GM12875 (cell line): ENCODE data around the gene TRIM27.

Experiments
- H3K4me3 ChIP-seq: one replicate; pipeline ENCODE4 v1.5.1; 2011; ENCODE audit warnings: low read depth, low read length, control low read depth
- TF ChIP-seq, protein P1 (sequence below): IDR thresholded peaks from 2 replicates; pipeline ENCODE4 v1.5.1; 2011; ENCODE audit warnings: low read depth, mild to moderate bottlenecking, control low read depth, inconsistent platforms, low read length, moderate library complexity, borderline replicate concordance; ENCODE audit not compliant: insufficient read depth

The TRIM27 gene

DNA sequence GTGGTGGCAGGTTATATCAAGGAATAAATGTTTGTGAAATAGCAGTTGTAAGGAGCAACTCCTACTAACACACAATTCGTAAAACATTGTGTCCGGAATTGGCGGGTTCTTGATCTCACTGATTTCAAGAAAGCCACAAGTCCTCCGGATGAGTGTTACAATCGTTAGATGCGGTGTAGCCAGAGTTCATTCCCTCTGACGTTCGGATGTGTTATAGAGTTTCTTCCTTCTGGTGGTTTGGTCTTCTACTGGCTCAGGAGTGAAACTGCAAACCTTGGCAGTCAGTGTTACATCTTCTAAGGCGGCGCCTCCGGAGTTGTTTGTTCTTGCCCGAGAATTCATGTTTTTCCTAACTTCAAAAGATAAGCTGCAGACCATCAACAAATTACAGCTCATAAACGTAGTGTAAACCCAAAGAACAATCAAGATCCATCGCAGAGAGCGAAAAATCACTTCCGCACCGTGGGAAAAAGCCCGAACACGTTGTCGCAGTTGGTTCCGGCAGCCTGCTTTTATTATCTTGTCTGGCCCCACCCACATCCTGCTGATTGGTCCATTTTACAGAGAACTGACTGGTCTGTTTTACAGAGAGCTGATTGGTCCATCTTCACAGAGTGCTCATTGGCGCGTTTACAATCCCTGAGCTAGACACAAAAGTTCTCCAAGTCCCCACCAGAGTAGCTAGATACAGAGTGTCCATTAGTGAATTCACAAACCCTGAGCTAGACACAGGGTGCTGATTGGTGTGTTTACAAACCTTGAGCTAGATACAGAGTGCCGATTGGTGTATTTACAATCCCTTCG is 58.2 kb downstream of the TRIM27 start:
- TF ChIP-seq, protein P1, sequence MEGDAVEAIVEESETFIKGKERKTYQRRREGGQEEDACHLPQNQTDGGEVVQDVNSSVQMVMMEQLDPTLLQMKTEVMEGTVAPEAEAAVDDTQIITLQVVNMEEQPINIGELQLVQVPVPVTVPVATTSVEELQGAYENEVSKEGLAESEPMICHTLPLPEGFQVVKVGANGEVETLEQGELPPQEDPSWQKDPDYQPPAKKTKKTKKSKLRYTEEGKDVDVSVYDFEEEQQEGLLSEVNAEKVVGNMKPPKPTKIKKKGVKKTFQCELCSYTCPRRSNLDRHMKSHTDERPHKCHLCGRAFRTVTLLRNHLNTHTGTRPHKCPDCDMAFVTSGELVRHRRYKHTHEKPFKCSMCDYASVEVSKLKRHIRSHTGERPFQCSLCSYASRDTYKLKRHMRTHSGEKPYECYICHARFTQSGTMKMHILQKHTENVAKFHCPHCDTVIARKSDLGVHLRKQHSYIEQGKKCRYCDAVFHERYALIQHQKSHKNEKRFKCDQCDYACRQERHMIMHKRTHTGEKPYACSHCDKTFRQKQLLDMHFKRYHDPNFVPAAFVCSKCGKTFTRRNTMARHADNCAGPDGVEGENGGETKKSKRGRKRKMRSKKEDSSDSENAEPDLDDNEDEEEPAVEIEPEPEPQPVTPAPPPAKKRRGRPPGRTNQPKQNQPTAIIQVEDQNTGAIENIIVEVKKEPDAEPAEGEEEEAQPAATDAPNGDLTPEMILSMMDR, result no peak
- no peak overlapping the region for H3K4me3 ChIP-seq

DNA sequence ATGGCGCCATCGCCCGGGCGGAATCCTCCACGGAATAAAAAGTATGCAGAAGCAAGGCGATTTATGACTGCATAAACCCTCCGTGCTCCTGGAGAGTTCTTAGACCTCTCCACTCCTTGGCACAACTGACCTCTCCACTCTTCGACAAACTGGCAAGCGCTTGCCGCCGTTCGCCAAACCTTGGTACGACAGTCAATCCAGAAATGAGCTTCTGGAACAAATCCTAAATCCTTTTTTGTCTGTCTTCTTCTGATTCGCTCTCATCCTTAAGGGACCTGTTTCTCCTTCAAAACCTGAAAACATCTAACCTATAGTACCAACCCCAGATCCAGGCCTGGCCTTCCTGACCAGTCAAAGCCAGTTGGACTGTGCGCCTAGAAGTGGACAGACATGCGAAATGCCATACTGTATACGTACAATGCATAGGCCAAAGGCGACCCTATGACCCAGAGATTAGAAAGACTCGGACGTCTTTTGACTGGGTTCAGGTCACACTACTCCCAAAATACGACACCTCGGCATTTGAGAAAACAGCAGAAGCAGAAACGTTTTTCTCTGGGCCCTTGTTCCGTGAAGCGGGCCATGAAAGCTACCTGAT is 59.4 kb downstream of the TRIM27 start:
- TF ChIP-seq, protein P1, result no peak
- H3K4me3 ChIP-seq, result peak overlapping the region; percentile 58

DNA sequence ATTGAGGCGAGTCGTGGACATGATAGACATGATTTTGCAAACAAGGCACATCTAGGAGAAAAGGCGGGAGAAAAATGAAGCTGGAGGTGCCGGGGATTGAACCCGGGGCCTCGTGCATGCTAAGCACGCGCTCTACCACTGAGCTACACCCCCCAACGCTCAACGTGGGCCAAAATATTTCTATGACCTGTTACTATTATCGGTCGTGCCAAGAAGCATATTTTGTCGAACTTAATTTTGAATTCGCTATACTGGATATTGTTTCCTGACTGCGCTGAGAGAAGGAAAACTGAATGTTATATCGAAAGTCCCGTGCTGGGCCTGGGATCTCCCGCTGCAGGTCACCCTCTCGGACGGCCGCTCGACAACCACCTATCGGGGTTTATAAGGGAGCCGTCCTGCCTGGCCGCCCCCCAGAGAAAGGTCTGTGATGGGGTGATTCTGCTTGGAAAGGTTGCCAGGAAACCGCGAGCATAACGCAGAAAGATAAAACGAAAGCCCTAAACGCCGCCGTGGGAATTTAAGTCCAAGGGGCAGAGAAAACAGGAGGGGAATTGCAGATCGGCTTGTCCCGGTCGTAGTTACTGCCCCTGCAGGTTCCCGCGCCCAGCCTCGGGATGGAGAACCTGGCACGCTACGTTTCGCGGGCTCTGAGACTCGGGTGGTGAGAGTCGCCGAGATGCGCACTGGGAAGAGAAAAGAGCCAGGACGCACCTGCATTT is 60.0 kb downstream of the TRIM27 start:
- TF ChIP-seq, protein P1, result no peak
- H3K4me3 ChIP-seq, result peak overlapping the region; percentile 58

DNA sequence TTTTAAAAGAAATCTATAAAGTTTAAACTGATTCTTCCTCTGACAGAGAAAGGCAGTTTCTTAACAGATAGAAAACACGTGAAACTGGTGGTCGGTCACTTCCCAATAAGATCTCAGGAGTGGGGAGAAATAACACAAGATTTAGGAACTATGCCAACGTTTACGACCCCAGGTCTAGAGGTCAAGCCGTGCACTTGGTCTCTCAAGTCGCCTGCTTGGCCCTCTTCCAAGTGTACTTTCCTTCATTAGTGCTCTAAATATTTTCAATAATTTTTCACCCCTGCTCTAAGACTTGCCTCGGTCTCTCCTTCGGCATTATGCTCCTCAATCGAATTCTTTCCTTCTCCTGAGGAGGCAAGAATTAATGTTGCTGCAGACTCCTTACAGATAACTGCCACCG is 61.7 kb downstream of the TRIM27 start:
- TF ChIP-seq, protein P1, result no peak

DNA sequence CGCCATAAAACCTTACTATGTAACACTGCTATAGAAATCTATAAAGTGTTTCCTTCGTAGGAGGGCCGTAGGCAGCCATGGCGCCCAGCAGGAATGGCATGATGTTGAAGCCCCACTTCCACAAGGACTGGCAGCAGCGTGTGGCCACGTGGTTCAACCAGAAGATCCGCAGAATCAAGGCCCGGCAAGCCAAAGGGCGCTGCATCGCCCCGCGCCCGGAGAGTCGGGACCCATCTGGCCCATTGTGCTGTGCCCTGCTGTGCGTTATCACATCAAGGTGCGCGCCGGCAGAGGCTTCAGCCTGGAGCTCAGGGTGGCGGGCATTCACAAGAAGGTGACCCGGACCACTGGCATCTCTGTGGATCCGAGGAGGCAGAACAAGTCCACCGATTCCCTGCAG is 62.4 kb downstream of the TRIM27 start:
- TF ChIP-seq, protein P1, result no peak

More for the DNA sequence above, 61.7 kb downstream of the TRIM27 start:
- H3K4me3 ChIP-seq, result no peak overlapping the region

DNA sequence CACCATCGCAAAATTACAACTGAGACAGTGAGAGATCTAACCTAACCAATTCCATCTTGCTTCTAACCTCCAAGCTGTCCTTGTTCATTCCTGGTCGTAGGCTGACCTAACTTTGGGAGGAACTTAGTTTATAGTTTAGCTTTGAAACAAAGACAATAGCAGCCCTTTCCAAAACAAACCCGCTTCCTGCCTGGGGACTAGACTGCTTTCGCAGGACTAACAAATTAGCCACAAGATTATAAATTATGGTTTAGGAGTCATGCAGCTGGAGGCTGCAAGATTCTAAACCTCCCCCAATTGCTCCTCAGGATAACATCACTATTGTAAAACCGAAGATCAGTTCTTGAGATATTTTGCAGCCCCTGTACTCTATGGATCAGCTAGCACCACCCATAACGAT is 63.2 kb downstream of the TRIM27 start:
- H3K4me3 ChIP-seq, result no peak overlapping the region
- TF ChIP-seq, protein P1, result no peak

More for the DNA sequence above, 62.4 kb downstream of the TRIM27 start:
- H3K4me3 ChIP-seq, result no peak overlapping the region
